HG03103 (cell line): ENCODE measurements around the gene RAB11FIP4.

Experiments used
- ATAC-seq: cut with Tn5 transposase; IDR thresholded peaks from one replicate; pipeline ENCODE4 v1.9.1; 2021; ENCODE audit warnings: low read depth; ENCODE audit not compliant: unreplicated experiment

Gene RAB11FIP4

DNA sequence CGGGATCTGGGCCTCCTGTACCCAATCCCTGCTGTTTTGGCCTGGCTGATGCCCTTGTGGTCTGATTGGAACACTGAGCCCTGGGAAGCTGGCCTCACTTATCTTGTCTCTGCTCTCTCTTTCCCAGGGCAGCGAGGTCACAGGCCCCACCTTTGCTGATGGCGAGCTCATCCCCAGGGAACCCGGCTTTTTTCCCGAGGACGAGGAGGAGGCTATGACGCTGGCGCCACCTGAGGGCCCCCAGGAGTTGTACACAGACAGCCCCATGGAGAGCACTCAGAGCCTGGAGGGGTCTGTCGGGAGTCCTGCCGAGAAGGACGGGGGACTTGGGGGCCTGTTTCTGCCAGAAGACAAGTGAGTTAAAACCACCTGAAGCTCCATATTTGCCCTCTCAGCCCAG is 126.0 kb downstream of the RAB11FIP4 start:
- ATAC-seq = no peak

DNA sequence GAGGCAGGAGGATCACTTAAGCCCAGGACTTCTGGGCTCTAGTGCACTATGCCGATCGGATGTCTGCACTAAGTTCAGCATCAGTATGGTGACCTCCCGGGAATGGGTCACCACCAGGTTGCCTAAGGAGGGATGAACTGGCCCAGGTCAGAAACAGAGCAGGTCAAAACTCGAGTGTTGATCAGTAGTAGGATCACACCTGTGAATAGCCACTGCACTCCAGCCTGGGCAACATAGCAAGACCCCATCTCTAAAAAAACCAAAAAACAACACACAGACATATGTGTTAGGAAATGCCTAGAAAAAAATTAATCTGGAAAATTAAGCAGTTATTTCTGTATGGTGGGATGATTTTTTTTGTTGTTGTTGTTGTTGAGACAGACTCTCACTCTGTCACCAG is 127.0 kb downstream of the RAB11FIP4 start:
- ATAC-seq = no peak

DNA sequence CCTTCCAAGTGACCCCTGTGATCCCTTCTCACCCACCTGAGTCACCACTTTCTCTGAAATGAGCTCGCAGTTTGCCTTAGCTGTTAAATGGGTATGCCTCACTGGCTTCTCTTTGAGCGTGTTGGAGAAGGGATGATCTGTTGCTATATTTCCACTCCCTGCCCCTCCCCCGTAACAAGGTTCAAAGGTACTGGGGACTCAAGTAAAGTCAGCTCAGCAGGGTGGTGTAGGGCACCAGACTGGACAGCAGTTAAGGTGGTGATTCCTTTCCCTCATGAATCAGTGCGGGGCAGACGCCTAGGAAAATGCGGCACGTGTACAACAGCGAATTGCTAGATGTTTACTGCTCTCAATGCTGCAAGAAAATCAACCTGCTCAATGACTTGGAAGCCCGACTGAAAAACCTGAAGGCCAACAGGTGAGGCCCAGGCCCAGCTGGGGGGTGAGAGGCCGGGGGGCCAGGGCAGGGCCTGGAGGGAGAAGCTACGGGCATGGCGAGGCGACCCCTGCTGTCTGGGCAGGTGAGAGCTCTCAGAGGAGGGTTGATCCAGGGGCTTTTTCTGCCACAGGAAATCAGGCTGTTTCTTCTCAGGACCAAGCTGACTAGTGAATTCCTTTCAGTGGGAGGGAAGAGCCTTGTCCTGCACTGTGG is 130.3 kb downstream of the RAB11FIP4 start:
- ATAC-seq = no peak

DNA sequence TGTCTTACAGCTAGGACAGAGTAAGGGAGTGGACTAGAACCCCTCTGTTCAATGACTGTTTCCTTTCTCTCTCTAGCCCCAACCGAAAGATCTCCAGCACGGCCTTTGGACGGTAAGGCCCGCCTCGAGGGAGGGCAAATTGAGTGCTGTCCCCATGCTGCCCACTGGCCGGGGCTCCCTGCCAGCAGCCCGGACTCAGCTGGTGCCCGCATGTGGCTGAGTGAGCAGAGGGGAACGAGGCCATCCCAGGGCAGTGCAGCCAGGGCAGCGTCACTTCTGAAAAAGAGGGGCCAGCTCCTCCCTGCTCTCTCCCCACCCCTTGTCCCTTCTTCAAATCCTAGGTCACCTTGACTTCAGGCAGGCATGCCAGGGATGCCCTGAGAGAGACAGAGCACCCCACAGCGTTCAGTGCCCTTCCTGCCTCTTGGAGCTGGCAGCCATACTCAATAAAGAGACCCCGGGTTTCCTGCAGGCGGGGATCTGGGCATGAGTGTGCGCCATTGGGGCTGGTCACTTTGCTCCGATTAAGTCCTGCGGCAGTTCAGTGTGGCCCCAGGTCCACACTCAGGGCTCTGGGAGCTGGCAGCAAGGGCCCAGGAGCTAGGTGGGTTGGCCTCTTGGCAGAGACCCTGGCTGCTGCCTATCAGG is 130.9 kb downstream of the RAB11FIP4 start:
- no peak for ATAC-seq

DNA sequence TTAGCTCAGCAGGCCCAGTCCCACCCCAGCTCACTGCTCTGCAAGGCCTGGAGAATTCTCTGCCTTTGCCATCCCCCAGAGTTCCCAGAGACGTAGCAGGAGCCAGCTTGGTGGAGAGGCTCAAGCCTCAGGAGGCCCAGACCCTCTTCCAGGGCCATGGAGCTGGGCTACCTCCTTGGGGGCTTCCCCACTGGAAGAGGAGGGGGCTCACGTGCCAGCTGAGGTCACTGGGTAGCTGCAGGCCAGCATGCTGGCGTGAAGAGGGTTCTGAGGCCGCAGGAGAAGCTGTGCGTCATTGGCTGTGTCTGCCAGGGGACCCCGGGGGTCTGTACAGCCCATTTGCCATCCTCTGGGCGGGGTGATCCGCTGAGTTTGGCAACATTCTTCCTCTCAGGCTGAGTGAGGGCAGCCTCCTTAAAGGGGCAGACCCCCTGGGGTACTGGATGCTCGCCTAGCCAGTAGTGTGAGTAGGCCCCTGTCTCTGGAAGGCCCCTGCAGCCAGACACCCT is 131.6 kb downstream of the RAB11FIP4 start:
- ATAC-seq = no peak

DNA sequence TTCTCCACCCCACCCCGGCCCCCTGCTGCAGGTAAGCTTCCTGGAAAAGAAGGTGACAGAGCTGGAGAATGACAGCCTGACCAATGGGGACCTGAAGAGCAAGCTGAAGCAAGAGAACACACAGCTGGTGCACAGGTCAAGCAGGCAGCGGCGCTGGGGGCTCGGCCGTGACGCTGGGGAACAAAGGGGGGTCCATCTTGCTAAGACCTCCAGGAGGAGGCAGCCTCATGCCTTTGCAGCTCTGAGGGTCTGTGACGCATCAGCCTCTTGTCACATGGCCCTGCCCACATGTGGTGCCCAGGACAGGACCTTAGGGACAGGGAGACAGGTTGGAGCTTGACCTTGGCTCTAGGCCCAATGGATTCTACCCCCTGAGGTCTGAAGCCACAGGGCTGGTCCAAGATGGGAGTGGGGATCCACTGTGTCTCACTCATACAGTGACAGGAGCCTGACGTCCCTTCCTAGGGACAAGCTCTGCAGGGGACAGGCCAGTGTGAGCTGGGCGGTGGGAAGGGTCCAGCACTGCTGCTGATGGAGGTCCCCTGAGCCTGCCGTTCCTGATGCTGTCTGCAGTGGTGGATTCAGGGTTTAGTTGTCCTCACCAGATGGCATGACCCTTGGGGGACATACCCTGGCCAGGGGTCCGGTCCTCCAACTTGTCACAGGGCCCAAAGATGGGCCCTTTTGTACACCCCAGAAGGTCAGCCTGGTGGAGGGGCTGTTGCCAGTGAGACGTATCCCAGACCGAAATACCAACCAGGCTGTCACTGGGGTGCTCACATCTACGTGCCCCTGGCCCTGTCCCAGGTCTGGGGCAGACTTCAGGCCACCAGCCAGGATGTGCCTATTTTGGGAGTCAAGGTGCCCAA is 132.6 kb downstream of the RAB11FIP4 start:
- ATAC-seq = no peak

DNA sequence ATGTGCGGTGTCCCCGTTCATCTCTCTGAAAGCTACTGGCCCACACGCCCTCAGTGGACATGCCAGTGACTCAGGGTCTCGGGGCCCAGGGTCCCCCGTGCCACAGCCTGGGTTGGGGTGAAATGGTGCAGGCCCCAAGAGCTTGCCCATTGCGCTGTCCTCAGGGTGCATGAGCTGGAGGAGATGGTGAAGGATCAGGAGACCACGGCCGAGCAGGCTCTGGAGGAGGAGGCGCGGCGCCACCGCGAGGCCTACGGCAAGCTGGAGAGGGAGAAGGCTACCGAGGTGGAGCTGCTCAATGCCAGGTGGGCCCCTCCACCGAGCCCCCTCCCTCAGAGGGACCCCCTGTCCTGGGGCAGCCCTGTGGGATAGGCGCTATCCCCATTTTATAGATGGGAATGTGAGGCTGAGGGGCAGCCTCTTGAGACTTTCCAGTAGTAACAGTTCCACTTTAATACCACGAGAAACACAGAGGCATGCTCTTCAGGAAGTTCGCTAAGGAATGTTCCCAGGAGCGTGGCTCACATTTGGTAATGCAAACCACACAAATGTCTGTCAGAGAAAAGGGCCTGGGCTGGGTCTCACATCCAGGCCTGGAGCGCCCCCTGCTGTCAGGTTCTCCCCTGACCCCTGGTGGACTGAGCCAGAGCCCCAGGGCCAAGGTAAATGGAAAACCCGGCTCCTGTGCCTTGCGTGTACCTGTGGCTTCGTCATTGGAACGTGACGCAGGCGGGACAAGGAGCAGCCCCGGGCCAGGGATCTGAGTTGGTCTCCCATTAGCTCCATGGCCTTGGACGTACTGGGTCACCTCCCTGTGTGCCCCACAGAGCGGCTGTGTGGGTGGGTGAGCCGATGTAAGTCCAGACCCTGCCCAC is 133.7 kb downstream of the RAB11FIP4 start:
- ATAC-seq = no peak

DNA sequence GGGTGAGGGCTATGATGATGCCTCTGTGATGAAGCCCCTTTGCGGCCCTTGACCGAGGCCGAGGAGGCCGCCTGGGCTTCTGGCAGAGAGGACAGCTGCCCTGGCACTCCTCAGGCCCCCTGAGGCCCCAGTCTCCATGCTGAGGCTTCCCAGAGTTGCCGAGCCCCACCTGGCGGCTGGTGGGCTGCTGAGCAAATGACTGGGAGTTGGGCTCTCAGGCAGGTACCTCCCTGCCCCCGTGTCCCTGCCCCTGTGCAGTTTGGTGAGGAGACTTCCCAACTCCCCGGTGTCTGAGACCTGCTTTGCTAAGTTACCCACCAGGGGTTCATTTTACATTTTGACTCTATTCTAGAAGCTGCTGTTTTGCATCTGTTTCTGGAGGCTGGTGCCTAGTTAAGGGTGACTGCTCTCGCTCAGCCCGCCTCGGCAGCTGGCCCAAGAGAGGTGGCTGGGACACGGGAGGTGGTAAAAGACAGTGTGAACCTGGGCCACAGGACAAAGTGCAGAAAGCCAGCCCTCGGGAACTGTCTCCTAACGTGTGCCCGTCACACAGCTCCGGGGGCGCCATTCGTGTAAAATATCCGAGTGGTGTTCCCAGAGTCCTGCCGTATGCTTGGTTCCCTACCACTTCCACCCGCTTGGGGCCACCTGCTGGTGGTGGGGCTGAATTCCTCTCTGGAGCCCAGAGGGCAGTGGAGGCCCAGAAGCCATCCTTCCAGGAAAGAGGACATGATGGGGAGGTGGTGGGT is 134.5 kb downstream of the RAB11FIP4 start:
- no peak for ATAC-seq

DNA sequence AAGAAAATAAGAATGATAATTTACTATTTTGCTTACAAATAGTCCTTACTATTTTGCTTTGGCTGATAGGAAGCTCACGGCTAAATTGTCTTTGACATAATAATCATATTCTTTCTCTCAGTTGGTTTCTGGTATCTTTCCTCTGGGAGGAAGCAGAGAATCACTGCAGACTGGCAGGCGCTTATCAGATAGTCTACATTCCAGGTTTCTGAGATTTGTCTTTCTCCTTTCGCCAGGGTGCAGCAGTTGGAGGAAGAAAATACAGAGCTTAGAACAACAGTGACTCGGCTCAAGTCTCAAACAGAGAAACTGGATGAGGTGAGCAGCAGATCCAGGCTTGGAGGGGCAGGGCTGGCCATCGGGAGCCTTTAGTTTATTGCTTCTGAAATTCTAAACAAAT is 136.1 kb downstream of the RAB11FIP4 start:
- ATAC-seq = no peak

DNA sequence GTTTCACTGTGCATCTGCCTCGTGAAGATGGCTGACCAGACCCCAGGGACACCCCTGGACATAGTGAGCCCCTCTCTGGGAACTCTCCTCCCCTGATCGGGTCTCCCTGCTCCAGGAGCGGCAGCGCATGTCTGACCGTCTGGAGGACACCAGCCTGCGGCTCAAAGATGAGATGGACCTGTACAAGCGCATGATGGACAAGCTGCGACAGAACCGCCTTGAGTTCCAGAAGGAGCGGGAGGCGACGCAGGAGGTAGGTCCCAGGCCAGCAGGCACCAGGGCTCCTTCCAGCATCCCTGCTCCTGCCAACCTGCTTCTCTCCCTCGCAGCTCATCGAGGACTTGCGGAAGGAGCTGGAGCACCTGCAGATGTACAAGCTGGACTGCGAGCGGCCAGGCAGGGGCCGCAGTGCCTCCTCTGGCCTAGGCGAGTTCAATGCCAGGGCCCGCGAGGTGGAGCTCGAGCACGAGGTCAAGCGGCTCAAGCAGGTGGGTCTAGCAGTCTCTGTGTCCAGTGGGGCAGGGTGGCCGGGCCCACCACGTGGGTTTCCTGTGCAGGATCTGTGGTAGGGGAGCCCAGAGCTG is 136.9 kb downstream of the RAB11FIP4 start:
- ATAC-seq = no peak

DNA sequence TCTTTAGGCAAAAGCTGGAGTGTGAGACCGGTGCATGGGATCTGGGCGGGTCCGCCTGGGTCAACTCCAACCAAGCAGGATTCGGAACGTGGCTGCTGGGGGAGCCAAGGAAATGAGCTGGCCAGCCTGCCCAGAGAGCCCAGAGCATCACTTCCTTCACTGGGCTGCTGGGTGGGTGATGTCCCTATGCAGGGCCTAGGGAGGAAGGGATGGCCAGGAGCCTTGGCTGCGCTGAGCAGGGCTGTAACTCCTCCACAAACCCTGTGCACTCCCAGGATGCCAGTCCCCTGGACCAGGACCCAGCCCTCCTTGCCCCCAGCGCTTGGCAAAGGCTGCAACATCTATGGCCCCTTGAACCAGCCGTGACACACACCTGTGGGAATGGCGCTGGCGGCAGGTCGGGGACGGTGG is 138.4 kb downstream of the RAB11FIP4 start:
- no peak for ATAC-seq

DNA sequence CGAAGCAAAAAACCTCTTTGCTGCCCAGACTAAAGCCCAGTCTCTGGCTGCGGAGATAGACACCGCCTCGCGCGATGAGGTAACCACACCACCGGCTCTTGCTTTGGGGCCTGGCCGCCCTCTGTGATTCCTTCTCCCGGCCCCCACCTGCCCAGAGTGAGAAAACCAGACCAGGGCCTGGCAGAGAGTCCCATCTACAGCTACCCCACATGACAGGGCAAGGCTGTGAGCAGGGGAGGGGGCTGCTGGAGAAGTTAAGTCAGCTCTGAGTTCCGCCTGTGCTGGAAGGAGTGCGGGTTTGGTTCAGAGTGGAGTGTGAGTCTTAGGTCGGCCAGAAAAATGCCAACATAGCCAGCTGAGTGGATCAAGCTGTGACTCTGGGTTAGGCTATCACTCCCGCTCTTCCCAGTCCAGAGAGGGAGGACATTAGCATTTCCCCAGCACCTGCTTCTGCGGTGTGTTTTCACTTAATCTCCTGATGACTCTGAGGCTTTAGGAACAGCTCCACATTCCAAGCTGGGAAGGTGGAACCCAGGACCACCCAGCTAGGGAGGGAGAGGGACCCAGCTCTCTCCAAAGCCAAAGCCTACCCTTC is 139.0 kb downstream of the RAB11FIP4 start:
- ATAC-seq = no peak

DNA sequence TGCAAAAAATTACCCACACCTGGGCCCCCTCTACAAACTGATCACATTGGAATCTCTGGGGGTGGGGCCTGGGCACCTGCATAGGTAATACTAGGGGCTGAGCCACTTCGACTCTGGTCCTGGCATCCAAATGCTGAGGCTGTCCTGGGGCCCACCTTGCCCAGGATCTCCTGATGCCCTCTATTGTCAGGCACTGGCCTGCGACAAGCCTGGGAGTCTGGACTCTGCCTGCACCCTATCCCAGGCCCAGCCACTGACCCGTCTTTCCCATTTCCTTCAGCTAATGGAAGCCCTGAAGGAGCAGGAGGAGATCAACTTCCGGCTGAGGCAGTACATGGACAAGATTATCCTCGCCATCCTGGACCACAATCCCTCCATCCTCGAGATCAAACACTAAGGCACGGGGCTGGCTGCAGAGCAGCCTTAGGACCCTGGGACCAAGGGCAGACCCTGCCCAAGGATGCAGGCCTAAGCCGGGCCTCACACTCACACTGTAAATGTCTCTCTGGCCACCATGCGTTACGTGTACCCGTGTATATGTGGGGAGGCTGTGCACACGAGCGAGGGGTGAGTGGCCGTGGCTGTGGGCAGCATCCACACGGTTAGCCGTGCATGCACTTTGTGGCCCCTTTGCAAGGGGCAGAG is 140.0 kb downstream of the RAB11FIP4 start:
- ATAC-seq = no peak

DNA sequence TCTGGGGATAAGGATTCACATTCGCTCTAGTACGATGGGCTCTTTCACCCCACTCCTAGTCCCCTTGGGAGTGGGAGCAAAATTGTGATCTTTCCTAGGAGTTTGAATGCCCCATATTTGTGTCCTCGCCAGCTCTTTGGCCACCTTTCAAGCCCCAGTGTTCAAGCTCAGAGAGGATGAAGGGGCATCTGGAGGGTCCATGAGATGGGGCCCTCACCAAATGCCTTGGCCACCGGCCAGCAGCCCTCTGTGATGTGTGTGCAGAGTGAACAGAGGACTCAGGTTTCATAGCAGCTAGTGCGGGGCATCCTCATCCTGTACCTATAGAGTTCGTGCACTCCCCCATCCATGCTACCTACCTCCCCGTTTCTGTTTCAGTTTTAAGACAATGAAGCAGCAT is 140.6 kb downstream of the RAB11FIP4 start:
- ATAC-seq = no peak

DNA sequence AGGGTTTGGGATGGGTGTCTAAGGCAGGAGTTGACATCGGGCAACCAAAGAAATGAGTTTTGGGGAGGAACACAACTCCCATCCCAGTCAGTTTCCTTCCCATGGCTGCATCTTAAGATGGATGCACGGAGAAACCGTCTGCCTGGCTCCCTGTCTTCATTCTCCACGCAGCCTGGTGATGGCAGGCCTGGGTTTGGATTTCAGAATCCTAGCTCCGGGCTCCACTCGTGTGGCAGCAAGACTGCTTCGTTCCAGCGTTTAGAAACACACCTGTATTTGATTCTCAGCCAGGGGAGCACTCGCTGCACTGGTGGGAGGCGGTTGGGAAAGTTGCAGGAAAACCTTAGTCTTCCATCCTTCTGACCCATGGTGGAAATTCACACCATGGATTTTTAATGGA is 141.1 kb downstream of the RAB11FIP4 start:
- ATAC-seq = no peak

DNA sequence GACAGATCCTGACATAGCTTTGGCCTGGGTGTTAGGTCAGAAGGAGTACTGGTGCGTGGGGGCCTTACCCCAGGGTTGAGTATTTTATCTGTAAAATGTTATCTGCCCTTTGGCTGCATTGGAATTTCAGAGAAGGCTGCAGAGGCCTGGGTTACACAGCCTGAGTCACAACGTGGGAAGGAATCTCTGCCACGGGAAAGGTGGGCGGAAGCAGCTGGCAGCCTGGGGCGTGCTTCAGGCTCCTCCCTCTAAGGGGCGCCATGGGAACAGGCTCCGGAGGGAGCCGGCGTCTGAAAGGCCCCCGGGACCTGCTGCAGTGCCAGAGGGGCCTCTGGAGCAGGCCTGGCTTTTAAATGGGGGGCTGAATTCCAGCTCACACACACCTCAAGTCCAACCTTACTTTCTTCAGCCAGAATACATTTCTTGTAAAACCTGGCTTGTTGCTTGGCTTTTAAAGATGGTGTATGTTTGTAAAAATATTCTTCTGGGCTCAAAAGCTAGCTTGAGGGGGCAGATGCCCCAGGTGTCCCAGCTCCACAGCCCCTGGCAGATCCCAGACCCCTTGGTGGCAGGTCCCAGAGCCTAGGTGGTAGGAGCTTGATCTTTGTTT is 142.2 kb downstream of the RAB11FIP4 start:
- ATAC-seq = no peak

DNA sequence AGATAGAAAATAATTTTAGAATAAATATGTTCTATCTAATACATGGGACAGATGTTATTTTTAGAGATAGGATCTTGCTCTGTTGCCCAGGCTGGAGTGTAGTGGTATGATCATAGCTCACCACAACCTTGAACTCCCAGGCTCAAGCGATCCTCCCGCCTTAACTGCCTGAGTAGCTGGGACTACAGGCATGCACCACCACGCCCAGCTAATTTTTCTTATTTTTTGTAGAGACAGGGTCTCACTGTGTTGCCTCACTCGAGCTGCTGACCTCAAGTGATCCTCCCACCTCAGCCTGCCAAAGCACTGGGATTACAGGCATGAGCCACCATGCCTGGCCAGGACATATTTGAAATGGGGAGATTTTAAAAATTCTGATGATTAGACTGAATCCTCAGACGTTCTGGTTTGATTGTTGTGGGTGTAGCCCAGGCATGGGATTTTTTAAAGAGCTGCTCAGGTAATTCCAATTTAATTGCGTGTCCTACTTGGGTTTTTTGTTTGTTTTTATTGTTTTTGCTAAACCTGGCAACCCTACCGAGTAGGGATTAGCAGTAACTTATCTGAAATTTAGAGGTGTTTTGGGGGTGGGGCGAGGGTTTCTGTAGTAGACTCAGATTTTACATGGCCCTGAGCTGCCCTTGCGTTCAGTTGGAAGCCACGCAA is 142.9 kb downstream of the RAB11FIP4 start:
- ATAC-seq = no peak

DNA sequence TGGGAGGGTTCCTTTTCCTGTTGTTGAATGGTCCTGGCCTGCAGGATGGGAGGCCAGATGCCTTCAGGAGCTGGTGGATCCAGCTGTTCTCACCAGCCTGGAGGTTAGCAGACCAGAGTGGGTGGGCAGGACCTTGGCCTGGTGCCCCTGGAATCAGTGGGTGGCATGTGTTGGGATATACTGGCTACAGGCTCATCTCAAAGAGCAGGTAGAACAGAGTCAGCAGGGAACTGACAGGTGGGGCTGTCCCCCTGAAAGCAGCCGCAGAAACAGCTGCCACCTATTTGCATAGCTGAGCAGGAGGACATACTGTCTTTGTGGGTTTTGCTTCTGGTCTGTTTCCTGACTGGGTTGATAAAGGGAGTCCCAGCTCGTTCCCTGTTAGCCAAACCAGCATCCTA is 144.1 kb downstream of the RAB11FIP4 start:
- peak; percentile 81 for ATAC-seq
